Retinal pigment epithelial cell (primary cell): ENCODE results near the gene GLIPR1L1.

ENCODE experiments used
- DNase-seq: peaks from one replicate; pipeline ENCODE4 v3.0.0-alpha.2; 2010; ENCODE audit warnings: low read depth
- H3K4me3 ChIP-seq: 2 replicates; pipeline ENCODE4 v1.5.1; 2011; ENCODE audit warnings: mild to moderate bottlenecking, low read length, control low read depth, moderate library complexity
- CTCF ChIP-seq: conservative IDR thresholded peaks from 2 replicates; pipeline ENCODE4 v1.5.1; 2011; ENCODE audit warnings: low read depth, low read length, control low read depth, inconsistent platforms

GLIPR1L1 gene

GRCh38 chr12:75374971-75375370 is 40.5 kb downstream of the GLIPR1L1 start:
- TF ChIP-seq CTCF: no peak
- DNase-seq: no peak
- no peak overlapping the region for H3K4me3 ChIP-seq

GRCh38 chr12:75378354-75378753 is 43.9 kb downstream of the GLIPR1L1 start:
- H3K4me3 ChIP-seq: no peak overlapping the region
- peak; percentile 9 for DNase-seq
- TF ChIP-seq CTCF: no peak

GRCh38 chr12:75389061-75389460 is 54.6 kb downstream of the GLIPR1L1 start:
- no peak overlapping the region for H3K4me3 ChIP-seq
- peak; percentile 26 for DNase-seq
- TF ChIP-seq CTCF: no peak

GRCh38 chr12:75389706-75390105 is 55.2 kb downstream of the GLIPR1L1 start:
- no peak for TF ChIP-seq CTCF
- no peak overlapping the region for H3K4me3 ChIP-seq
- no peak for DNase-seq

- TF ChIP-seq CTCF: no peak
- H3K4me3 ChIP-seq: peak overlapping the region; percentile 65
- DNase-seq: no peak
Observed at GRCh38 chr12:75390156-75390898, 55.9 kb downstream of the GLIPR1L1 start.

- H3K4me3 ChIP-seq: peak within 1 kb of the TSS; percentile 65
- TF ChIP-seq CTCF: peak; percentile 92
- peak; percentile 91 for DNase-seq
Observed at GRCh38 chr12:75390899-75391538, 56.5 kb downstream of the GLIPR1L1 start, which contains the start of gene GLIPR1L2. GLIPR1L2 (plus strand) TSS chr12:75391089; CDS start chr12:75391117, 28 bp downstream.

GRCh38 chr12:75404231-75404630 is 69.8 kb downstream of the GLIPR1L1 start:
- no peak for TF ChIP-seq CTCF
- DNase-seq: no peak
- H3K4me3 ChIP-seq: no peak overlapping the region
